Trophoblast cell (in vitro differentiated cells and primary cell): ENCODE measurements around the gene ETS2.

Source experiments
- DNase-seq, 2 donors: peaks; one replicate each; pipeline ENCODE4 v3.0.0-alpha.2; 2016
- H2AFZ ChIP-seq: 2 replicates; pipeline ENCODE4 v1.6.1; 2013; ENCODE audit warnings: low read length, moderate library complexity, mild to moderate bottlenecking; ENCODE audit not compliant: insufficient read depth, poor library complexity
- H2AK5ac ChIP-seq: 2 replicates; pipeline ENCODE4 v1.6.1; 2013; ENCODE audit warnings: mild to moderate bottlenecking, low read length
- H2BK120ac ChIP-seq: 2 replicates; pipeline ENCODE4 v1.6.1; 2013; ENCODE audit warnings: low read length, mild to moderate bottlenecking, moderate library complexity; ENCODE audit not compliant: insufficient read depth, poor library complexity
- H2BK12ac ChIP-seq: 2 replicates; pipeline ENCODE4 v1.6.1; 2013; ENCODE audit warnings: mild to moderate bottlenecking, low read length, moderate library complexity
- H2BK5ac ChIP-seq: 2 replicates; pipeline ENCODE4 v1.6.1; 2013; ENCODE audit warnings: low read length, low read depth, moderate library complexity, mild to moderate bottlenecking; ENCODE audit not compliant: poor library complexity
- H3K14ac ChIP-seq: 2 replicates; pipeline ENCODE4 v1.6.1; 2013; ENCODE audit warnings: mild to moderate bottlenecking, low read length
- H3K18ac ChIP-seq: 2 replicates; pipeline ENCODE4 v1.6.1; 2013; ENCODE audit warnings: mild to moderate bottlenecking, low read length
- H3K23ac ChIP-seq: 2 replicates; pipeline ENCODE4 v1.6.1; 2013; ENCODE audit warnings: low read length
- H3K27ac ChIP-seq: 2 replicates; pipeline ENCODE4 v1.5.1; 2013; ENCODE audit warnings: low read depth, mild to moderate bottlenecking, inconsistent platforms, low read length, moderate library complexity
- H3K27me3 ChIP-seq: 2 replicates; pipeline ENCODE4 v1.6.1; 2013; ENCODE audit warnings: inconsistent platforms, mild to moderate bottlenecking, low read length, moderate library complexity; ENCODE audit not compliant: insufficient read depth
- H3K36me3 ChIP-seq, 2 experiments: 1 replicate in 1 of 2; 2 replicates in 1 of 2; pipeline ENCODE4 v1.6.1; 2013; ENCODE audit warnings: low read length in 2 of 2, mild to moderate bottlenecking in 2 of 2, moderate library complexity in 1 of 2; ENCODE audit not compliant: insufficient read depth in 2 of 2, control insufficient read depth in 1 of 2
- H3K4ac ChIP-seq: 2 replicates; pipeline ENCODE4 v1.6.1; 2013; ENCODE audit warnings: low read depth, mild to moderate bottlenecking, low read length, moderate library complexity
- H3K4me1 ChIP-seq, 2 experiments: 1 replicate in 1 of 2; 2 replicates in 1 of 2; pipeline ENCODE4 v1.6.1; 2013; ENCODE audit warnings: low read length in 2 of 2, mild to moderate bottlenecking in 2 of 2, moderate library complexity in 1 of 2; ENCODE audit not compliant: insufficient read depth in 2 of 2, control insufficient read depth in 1 of 2
- H3K4me2 ChIP-seq: 2 replicates; pipeline ENCODE4 v1.6.1; 2013; ENCODE audit warnings: inconsistent platforms, mild to moderate bottlenecking, low read length, moderate library complexity
- H3K4me3 ChIP-seq: 2 replicates; pipeline ENCODE4 v1.5.1; 2013; ENCODE audit warnings: mild to moderate bottlenecking, low read depth, low read length, inconsistent platforms
- H3K79me1 ChIP-seq: one replicate; pipeline ENCODE4 v1.6.1; 2013; ENCODE audit warnings: low read length
- H3K79me2 ChIP-seq: 2 replicates; pipeline ENCODE4 v1.6.1; 2013; ENCODE audit warnings: low read length, mild to moderate bottlenecking; ENCODE audit not compliant: control insufficient read depth, insufficient read depth, poor library complexity
- H3K9ac ChIP-seq: 2 replicates; pipeline ENCODE4 v1.6.1; 2013; ENCODE audit warnings: mild to moderate bottlenecking, low read length
- H3K9me3 ChIP-seq: 2 replicates; pipeline ENCODE4 v1.6.1; 2013; ENCODE audit warnings: low read depth, mild to moderate bottlenecking, control low read depth, inconsistent platforms, low read length; ENCODE audit not compliant: insufficient read depth
- H4K12ac ChIP-seq: 2 replicates; pipeline ENCODE4 v1.6.1; 2013; ENCODE audit warnings: low read depth, mild to moderate bottlenecking, low read length, moderate library complexity
- H4K8ac ChIP-seq: 2 replicates; pipeline ENCODE4 v1.6.1; 2013; ENCODE audit warnings: low read depth, mild to moderate bottlenecking, low read length, moderate library complexity
- H4K91ac ChIP-seq: one replicate; pipeline ENCODE4 v1.6.1; 2013; ENCODE audit warnings: low read depth, mild to moderate bottlenecking, low read length, moderate library complexity
- whole genome bisulfite sequencing: extraction: QIAGEN DNeasy Blood & Tissue Kit; methylation state at CpG from one replicate; pipeline ENCODE4 v1.1.7; 2013; ENCODE audit warnings: missing lambda C conversion rate; ENCODE audit not compliant: insufficient read length, insufficient coverage; ENCODE audit errors: extremely low coverage; 5-methylcytosine and 5-hydroxymethylcytosine counted together

The ETS2 gene

GRCh38 chr21:38806942-38807284, 1.2 kb downstream of the ETS2 start:
- no peak overlapping the region for H2BK5ac ChIP-seq
- H2AFZ ChIP-seq: no peak overlapping the region
- no peak overlapping the region for H4K8ac ChIP-seq
- no peak overlapping the region for H3K18ac ChIP-seq
- H3K27me3 ChIP-seq: no peaks in the 10 kb centered on the region
- no peaks in the 10 kb centered on the region for H3K9me3 ChIP-seq
- H2AK5ac ChIP-seq: no peak overlapping the region
- no peak overlapping the region for H3K27ac ChIP-seq
- H3K4me2 ChIP-seq: peak overlapping the region; percentile 94
- peak in 1 of 2 donors; percentile 61 for DNase-seq
- H3K79me2 ChIP-seq: peaks cover 10% of the 10 kb centered on the region
- no peak overlapping the region for H2BK120ac ChIP-seq
- peak overlapping the region; percentile 18 for H3K9ac ChIP-seq
- no peak overlapping the region for H3K4me3 ChIP-seq
- no peak overlapping the region for H4K12ac ChIP-seq
- peaks cover 18 to 26% of the 10 kb centered on the region in 2 experiments for H3K4me1 ChIP-seq
- H4K91ac ChIP-seq: no peak overlapping the region
- H3K36me3 ChIP-seq: peaks cover 0 to 3% of the 10 kb centered on the region in 2 experiments
- no peak overlapping the region for H3K14ac ChIP-seq
- no peak overlapping the region for H2BK12ac ChIP-seq
- no peak overlapping the region for H3K23ac ChIP-seq
- WGBS: no CpG with 5 or more reads among the region's 9 CpGs
- peaks cover 18% of the 10 kb centered on the region for H3K79me1 ChIP-seq
- H3K4ac ChIP-seq: peak overlapping the region; percentile 47

GRCh38 chr21:38807441-38807871, 1.7 kb downstream of the ETS2 start:
- Histone ChIP-seq H3K9ac (no peak overlapping the region), H3K9me3 (no peaks in the 10 kb centered on the region), H3K79me2 (peaks cover 10% of the 10 kb centered on the region), H3K27me3 (no peaks in the 10 kb centered on the region), H2BK5ac (no peak overlapping the region), H3K27ac (no peak overlapping the region), H3K18ac (no peak overlapping the region), H4K91ac (no peak overlapping the region), H4K12ac (no peak overlapping the region), H3K4me3 (no peak overlapping the region), H2AFZ (no peak overlapping the region), H3K4me2 (peak overlapping the region; percentile 34), H2BK120ac (no peak overlapping the region), H3K36me3 (peaks cover 0 to 3% of the 10 kb centered on the region in 2 experiments), H4K8ac (no peak overlapping the region), H2AK5ac (no peak overlapping the region), H3K4me1 (peaks cover 16 to 23% of the 10 kb centered on the region in 2 experiments), H3K23ac (no peak overlapping the region), H2BK12ac (no peak overlapping the region), H3K14ac (no peak overlapping the region), H3K79me1 (peaks cover 16% of the 10 kb centered on the region), H3K4ac (no peak overlapping the region)
- DNase-seq: no peak
- no CpG with 5 or more reads among the region's 2 CpGs for WGBS

- Histone ChIP-seq H3K4me2 (no peak overlapping the region), H3K36me3 (peaks cover 2 to 3% of the 10 kb centered on the region in 2 experiments), H3K79me2 (peaks cover 10% of the 10 kb centered on the region), H2BK120ac (no peak overlapping the region), H4K91ac (no peak overlapping the region), H3K79me1 (peaks cover 16% of the 10 kb centered on the region), H3K4me1 (peaks cover 16 to 23% of the 10 kb centered on the region in 2 experiments), H3K9ac (no peak overlapping the region), H3K14ac (no peak overlapping the region), H3K27me3 (no peaks in the 10 kb centered on the region), H2AFZ (no peak overlapping the region), H3K18ac (no peak overlapping the region), H2BK5ac (no peak overlapping the region), H3K4me3 (no peak overlapping the region), H2AK5ac (no peak overlapping the region), H3K9me3 (no peaks in the 10 kb centered on the region), H3K4ac (peak overlapping the region; percentile 24), H3K27ac (no peak overlapping the region), H3K23ac (no peak overlapping the region), H4K8ac (no peak overlapping the region), H2BK12ac (no peak overlapping the region), H4K12ac (no peak overlapping the region)
- no CpG with 5 or more reads among the region's 5 CpGs for WGBS
- DNase-seq: peak in 1 of 2 donors; percentile 45
Measured at GRCh38 chr21:38807986-38808385, 2.3 kb downstream of the ETS2 start.

GRCh38 chr21:38809198-38809878, 3.6 kb downstream of the ETS2 start:
- Histone ChIP-seq H3K27me3 (no peaks in the 10 kb centered on the region), H2BK120ac (no peak overlapping the region)
- no CpG with 5 or more reads among the region's 2 CpGs for WGBS

More at GRCh38 chr21:38809198-38809878, 3.6 kb downstream of the ETS2 start:
- no peak overlapping the region for H2BK5ac ChIP-seq
- no peak overlapping the region for H3K27ac ChIP-seq
- H4K12ac ChIP-seq: no peak overlapping the region
- peaks cover 6 to 8% of the 10 kb centered on the region in 2 experiments for H3K36me3 ChIP-seq
- no peak overlapping the region for H3K9ac ChIP-seq
- no peak overlapping the region for H2AFZ ChIP-seq
- H3K79me2 ChIP-seq: peaks cover 10% of the 10 kb centered on the region
- H3K18ac ChIP-seq: peak overlapping the region; percentile 3
- no peak overlapping the region for H3K14ac ChIP-seq
- H3K4me1 ChIP-seq: peaks cover 16 to 24% of the 10 kb centered on the region in 2 experiments
- H4K91ac ChIP-seq: no peak overlapping the region
- H3K4ac ChIP-seq: no peak overlapping the region
- H3K4me3 ChIP-seq: no peak overlapping the region
- DNase-seq: no peak
- H3K4me2 ChIP-seq: no peak overlapping the region
- peaks cover 14% of the 10 kb centered on the region for H3K79me1 ChIP-seq
- no peak overlapping the region for H3K23ac ChIP-seq
- H2BK12ac ChIP-seq: no peak overlapping the region
- no peak overlapping the region for H2AK5ac ChIP-seq
- H4K8ac ChIP-seq: no peak overlapping the region
- H3K9me3 ChIP-seq: no peaks in the 10 kb centered on the region
